CD14-positive monocyte (primary cell): Measurements from ENCODE around the gene GPR161. TPM values are rescaled to one million over a fixed set of nuclear protein-coding genes. Genes with fewer than 3 reads are reported as not detected.

ENCODE experiments used
- DNase-seq, 3 donors: peaks; one replicate each; pipeline ENCODE4 v3.0.0-alpha.2; 2011 to 2022
- H2AFZ ChIP-seq: 2 replicates; pipeline ENCODE4 v1.6.0; 2012; ENCODE audit warnings: mild to moderate bottlenecking, low read depth, low read length, inconsistent platforms; ENCODE audit not compliant: insufficient read depth, poor library complexity, severe bottlenecking
- H3K27ac ChIP-seq, 2 donors: 1 replicate in 1 of 2; 2 replicates in 1 of 2; pipeline ENCODE4 v1.5.1; 2012 to 2013; ENCODE audit warnings: low read length in 2 of 2, control low read depth in 1 of 2, inconsistent platforms in 1 of 2, low read depth in 1 of 2, mild to moderate bottlenecking in 1 of 2
- H3K27me3 ChIP-seq, 2 donors: one replicate each; pipeline versions ENCODE4 v1.6.0 to v1.6.1; 2011 to 2013; ENCODE audit warnings: low read length in 2 of 2; ENCODE audit not compliant: control insufficient read depth in 2 of 2, insufficient read depth in 2 of 2
- H3K36me3 ChIP-seq, 2 donors: replicated peaks in 1 of 2; 1 replicate in 1 of 2; 2 replicates in 1 of 2; pipeline versions ENCODE4 v1.5.1 to v1.6.1; 2012 to 2013; ENCODE audit warnings: low read length in 2 of 2, control low read depth in 1 of 2, inconsistent platforms in 1 of 2, mild to moderate bottlenecking in 1 of 2; ENCODE audit not compliant: insufficient read depth in 2 of 2, control insufficient read depth in 1 of 2
- H3K4me1 ChIP-seq, 2 donors: 1 replicate in 1 of 2; 2 replicates in 1 of 2; pipeline versions ENCODE4 v1.5.1 to v1.6.1; 2012 to 2013; ENCODE audit warnings: low read length in 2 of 2, control low read depth in 1 of 2, inconsistent platforms in 1 of 2, mild to moderate bottlenecking in 1 of 2, moderate library complexity in 1 of 2; ENCODE audit not compliant: insufficient read depth in 2 of 2, control insufficient read depth in 1 of 2
- H3K4me2 ChIP-seq: replicated peaks from 2 replicates; pipeline ENCODE3; 2012; ENCODE audit warnings: low read length, moderate library complexity, mild to moderate bottlenecking; ENCODE audit not compliant: poor library complexity, severe bottlenecking; ENCODE audit errors: extremely low read depth
- H3K4me3 ChIP-seq, 3 experiments: fragments of 200-600 bp in 1 of 3; sonication (generic) in 1 of 3; replicated peaks in 1 of 3; 1 replicate in 2 of 3; 2 replicates in 1 of 3; pipeline ENCODE4 v1.5.1; 2011 to 2013; ENCODE audit warnings: low read length in 3 of 3, mild to moderate bottlenecking in 3 of 3, control low read depth in 2 of 3, low read depth in 2 of 3, inconsistent platforms in 1 of 3, moderate library complexity in 1 of 3
- H3K79me2 ChIP-seq: 2 replicates; pipeline ENCODE4 v1.6.0; 2012; ENCODE audit warnings: mild to moderate bottlenecking, control low read depth, inconsistent platforms, low read length, moderate library complexity; ENCODE audit not compliant: insufficient read depth
- H3K9ac ChIP-seq: 2 replicates; pipeline ENCODE4 v1.6.0; 2017; ENCODE audit warnings: low read length, mild to moderate bottlenecking; ENCODE audit not compliant: insufficient read depth, poor library complexity, severe bottlenecking
- H3K9me3 ChIP-seq, 2 donors: replicated peaks in 1 of 2; 1 replicate in 1 of 2; 2 replicates in 1 of 2; pipeline versions ENCODE4 v1.5.1 to v1.6.1; 2012 to 2013; ENCODE audit warnings: low read length in 2 of 2, control low read depth in 1 of 2; ENCODE audit not compliant: control insufficient read depth in 1 of 2, insufficient read depth in 1 of 2
- H4K20me1 ChIP-seq: 2 replicates; pipeline ENCODE4 v1.6.0; 2012; ENCODE audit warnings: mild to moderate bottlenecking, low read length, control low read depth, moderate library complexity; ENCODE audit not compliant: insufficient read depth
- H3K27ac Mint-ChIP-seq, 7 donors: one replicate each; pipeline ENCODE4 v1.8.0; 2020; ENCODE audit warnings: mild to moderate bottlenecking in 7 of 7, mixed read lengths in 7 of 7, moderate library complexity in 6 of 7, inconsistent platforms in 2 of 7
- H3K27me3 Mint-ChIP-seq, 3 donors: one replicate each; pipeline ENCODE4 v1.8.0; 2021 to 2022; ENCODE audit warnings: low read depth in 3 of 3, mild to moderate bottlenecking in 3 of 3, mixed read lengths in 3 of 3, moderate library complexity in 3 of 3, inconsistent platforms in 1 of 3
- H3K36me3 Mint-ChIP-seq, 2 donors: one replicate each; pipeline ENCODE4 v1.8.0; 2020; ENCODE audit warnings: mixed read lengths in 2 of 2, inconsistent platforms in 1 of 2, mild to moderate bottlenecking in 1 of 2
- H3K4me1 Mint-ChIP-seq: one replicate; pipeline ENCODE4 v1.8.0; 2020; ENCODE audit warnings: mild to moderate bottlenecking, mixed read lengths
- H3K4me3 Mint-ChIP-seq, 2 donors: one replicate each; pipeline ENCODE4 v1.8.0; 2020; ENCODE audit warnings: mild to moderate bottlenecking in 2 of 2, mixed read lengths in 2 of 2, moderate library complexity in 1 of 2
- H3K9me3 Mint-ChIP-seq, 7 donors: one replicate each; pipeline ENCODE4 v1.8.0; 2020 to 2022; ENCODE audit warnings: mixed read lengths in 7 of 7, mild to moderate bottlenecking in 6 of 7, moderate library complexity in 6 of 7, inconsistent platforms in 2 of 7
- WGBS: methylation state at CpG from one replicate; pipeline ENCODE4 v1.1.5; 2013; ENCODE audit warnings: missing lambda C conversion rate; ENCODE audit not compliant: insufficient coverage; 5-methylcytosine and 5-hydroxymethylcytosine counted together
- intact Hi-C, 2 donors: fragments of 100-400 bp; cut with micrococcal nuclease; formaldehyde crosslinking; loops; one replicate each; pipeline versions ENCODE4 v1.15.0 to v1.15.1; 2023
- polyA plus RNA-seq, 3 donors: library from polyadenylated mRNA; depleted of rRNA in 1 of 3; unstranded in 2 of 3; stranded (reverse) in 1 of 3; fragments of 300-500 nt in 2 of 3; fragments of >200 nt in 1 of 3; fragmentation: Illumina TruSeq in 2 of 3; gene quantifications; 1 replicate in 2 of 3; 2 replicates in 1 of 3; pipeline ENCODE4 v1.2.3, GENCODE V29; 2012 to 2021
- TF ChIP-seq, protein P1 (sequence below): fragments of 200-600 bp; IDR thresholded peaks from one replicate; pipeline ENCODE4 v1.8.0; 2022; ENCODE audit warnings: antibody characterized with exemption, mild to moderate bottlenecking

The GPR161 gene
- polyA plus RNA-seq, 3 donors, result 0.65 TPM; not detected in 2

- intact Hi-C loops, result no loop called here
- peaks cover 0 to 2% (median 0%) of the 10 kb centered on the region in 3 donors for H3K27me3 Mint-ChIP-seq
- Histone ChIP-seq H3K9me3 (peaks cover 14 to 25% of the 10 kb centered on the region in 2 donors), H3K4me1 (peaks cover 16 to 17% of the 10 kb centered on the region in 2 donors), H3K27ac (no peak overlapping the region), H3K4me2 (no peak overlapping the region), H3K27me3 (no peaks in the 10 kb centered on the region), H3K9ac (no peak overlapping the region), H4K20me1 (no peaks in the 10 kb centered on the region), H3K36me3 (no peaks in the 10 kb centered on the region), H3K79me2 (no peaks in the 10 kb centered on the region), H2AFZ (no peak overlapping the region), H3K4me3 (no peak overlapping the region)
- peaks cover 0 to 2% of the 10 kb centered on the region in 2 donors for H3K36me3 Mint-ChIP-seq
- H3K9me3 Mint-ChIP-seq, result peaks cover 30 to 49% (median 40%) of the 10 kb centered on the region in 7 donors
- TF ChIP-seq, protein P1, sequence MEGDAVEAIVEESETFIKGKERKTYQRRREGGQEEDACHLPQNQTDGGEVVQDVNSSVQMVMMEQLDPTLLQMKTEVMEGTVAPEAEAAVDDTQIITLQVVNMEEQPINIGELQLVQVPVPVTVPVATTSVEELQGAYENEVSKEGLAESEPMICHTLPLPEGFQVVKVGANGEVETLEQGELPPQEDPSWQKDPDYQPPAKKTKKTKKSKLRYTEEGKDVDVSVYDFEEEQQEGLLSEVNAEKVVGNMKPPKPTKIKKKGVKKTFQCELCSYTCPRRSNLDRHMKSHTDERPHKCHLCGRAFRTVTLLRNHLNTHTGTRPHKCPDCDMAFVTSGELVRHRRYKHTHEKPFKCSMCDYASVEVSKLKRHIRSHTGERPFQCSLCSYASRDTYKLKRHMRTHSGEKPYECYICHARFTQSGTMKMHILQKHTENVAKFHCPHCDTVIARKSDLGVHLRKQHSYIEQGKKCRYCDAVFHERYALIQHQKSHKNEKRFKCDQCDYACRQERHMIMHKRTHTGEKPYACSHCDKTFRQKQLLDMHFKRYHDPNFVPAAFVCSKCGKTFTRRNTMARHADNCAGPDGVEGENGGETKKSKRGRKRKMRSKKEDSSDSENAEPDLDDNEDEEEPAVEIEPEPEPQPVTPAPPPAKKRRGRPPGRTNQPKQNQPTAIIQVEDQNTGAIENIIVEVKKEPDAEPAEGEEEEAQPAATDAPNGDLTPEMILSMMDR, result no peak
- peaks cover 21% of the 10 kb centered on the region for H3K4me1 Mint-ChIP-seq
- H3K27ac Mint-ChIP-seq, result no peak overlapping the region
- no peak for DNase-seq
- WGBS, result no CpG with 5 or more reads among the region's 1 CpG
- H3K4me3 Mint-ChIP-seq, result no peak overlapping the region
Observed at GRCh38 chr1:168159979-168160378, 23.2 kb upstream of the GPR161 start.

DNA sequence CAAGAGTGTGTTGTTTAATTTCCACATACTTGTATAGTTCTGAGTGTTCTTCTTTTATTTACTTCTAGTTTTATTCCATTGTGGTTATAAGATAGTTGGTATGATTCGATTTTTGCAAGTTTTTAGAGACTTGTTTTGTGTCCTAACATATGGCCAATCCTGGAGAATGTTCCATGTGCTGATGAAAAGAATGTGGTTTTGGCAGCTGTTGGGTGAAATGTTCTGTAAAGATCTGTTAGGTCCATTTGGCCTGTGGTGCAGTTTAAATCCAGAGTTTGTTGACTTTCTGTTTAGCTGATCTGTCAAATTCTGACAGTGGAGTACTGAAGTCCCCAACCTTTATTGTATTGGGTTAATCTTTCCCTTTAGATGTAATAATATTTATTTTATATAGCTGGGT, 22.5 kb upstream of the GPR161 start:
- Mint-ChIP-seq H3K36me3 (peaks cover 0 to 2% of the 10 kb centered on the region in 2 donors), H3K4me1 (peaks cover 20% of the 10 kb centered on the region), H3K27me3 (peaks cover 0 to 3% (median 0%) of the 10 kb centered on the region in 3 donors), H3K27ac (no peak overlapping the region), H3K4me3 (no peak overlapping the region), H3K9me3 (peaks cover 35 to 54% (median 45%) of the 10 kb centered on the region in 7 donors)
- no peaks in the 10 kb centered on the region for H3K27me3 ChIP-seq
- TF ChIP-seq, protein P1, result no peak
- H3K9ac ChIP-seq, result no peak overlapping the region
- DNase-seq, result no peak
- H3K79me2 ChIP-seq, result no peaks in the 10 kb centered on the region
- H3K9me3 ChIP-seq, result peaks cover 19 to 25% of the 10 kb centered on the region in 2 donors
- intact Hi-C loops, result no loop called here
- H3K27ac ChIP-seq, result no peak overlapping the region
- no peak overlapping the region for H3K4me3 ChIP-seq
- no peak overlapping the region for H2AFZ ChIP-seq
- peaks cover 12 to 16% of the 10 kb centered on the region in 2 donors for H3K4me1 ChIP-seq
- WGBS, result 90% methylated on average over 1 of the region's 1 CpG
- no peaks in the 10 kb centered on the region for H4K20me1 ChIP-seq
- no peak overlapping the region for H3K4me2 ChIP-seq
- no peaks in the 10 kb centered on the region for H3K36me3 ChIP-seq
